HG03354 (cell line): ENCODE data around the gene IGFBP6.

Experiments used
- ATAC-seq: cut with Tn5 transposase; IDR thresholded peaks from one replicate; pipeline ENCODE4 v1.9.1; 2021; ENCODE audit warnings: mild to moderate bottlenecking; ENCODE audit not compliant: unreplicated experiment, poor library complexity, severe bottlenecking

IGFBP6 gene

GRCh38 chr12:53097564-53098353 lies at the start of gene IGFBP6:
Gene IGFBP6 (plus strand): TSS chr12:53097667. CDS start chr12:53097718, 51 bp downstream.
- no peak for ATAC-seq

GRCh38 chr12:53048033-53048779 lies 49.3 kb upstream of the IGFBP6 start:
- no peak for ATAC-seq

- ATAC-seq: no peak
Observed at GRCh38 chr12:53048780-53049401, 48.6 kb upstream of the IGFBP6 start.

GRCh38 chr12:53049571-53050318 lies 47.7 kb upstream of the IGFBP6 start, which contains the start of gene TNS2:
Gene TNS2 (plus strand): TSS chr12:53050065. CDS start chr12:53050186, 121 bp downstream.
- ATAC-seq: no peak

- ATAC-seq: no peak
Observed at GRCh38 chr12:53050426-53051057, 46.9 kb upstream of the IGFBP6 start.

GRCh38 chr12:53051058-53051880 lies 46.2 kb upstream of the IGFBP6 start:
- no peak for ATAC-seq

GRCh38 chr12:53051881-53052412 lies 45.5 kb upstream of the IGFBP6 start:
- ATAC-seq: no peak

- ATAC-seq: no peak
Observed at GRCh38 chr12:53052419-53053217, 44.8 kb upstream of the IGFBP6 start.

GRCh38 chr12:53053218-53054111 lies 44.0 kb upstream of the IGFBP6 start:
- no peak for ATAC-seq

- peak; percentile 91 for ATAC-seq
Observed at GRCh38 chr12:53054112-53054878, 43.2 kb upstream of the IGFBP6 start.

GRCh38 chr12:53055471-53056266 lies 41.8 kb upstream of the IGFBP6 start:
- no peak for ATAC-seq

- ATAC-seq: no peak
Observed at GRCh38 chr12:53056296-53056695, 41.2 kb upstream of the IGFBP6 start.

- ATAC-seq: no peak
Observed at GRCh38 chr12:53056901-53057300, 40.6 kb upstream of the IGFBP6 start.

- no peak for ATAC-seq
Observed at GRCh38 chr12:53057816-53058500, 39.5 kb upstream of the IGFBP6 start.
